ENCODE results near the gene LOXL4. TPM values are rescaled to one million over a fixed set of nuclear protein-coding genes. Genes with fewer than 3 reads are reported as not detected.

Gene LOXL4
- total and polyA plus RNA-seq, 2 donors (not counting 1 experiment from before 2014, with no cell fraction given) = 0.12 TPM; not detected in 1

GRCh38 chr10:98264378-98265065 is 3.5 kb downstream of the LOXL4 start:
- Mint-ChIP-seq H3K27me3 (peaks cover 19% of the 10 kb centered on the region), H3K27ac (no peak overlapping the region), H3K9me3 (ENCODE audit: insufficient read depth) (no peaks in the 10 kb centered on the region), H3K4me3 (no peak overlapping the region), H3K4me1 (peaks cover 8% of the 10 kb centered on the region)
- no peak for DNase-seq
- no peak for TF ChIP-seq EZH2 (IDR thresholded peaks at IDR 0.05; ENCODE audit: borderline replicate concordance, insufficient read depth, low read depth, low read length, poor library complexity, severe bottlenecking)
- no peak for TF ChIP-seq CTCF (IDR thresholded peaks at IDR 0.05)
- Histone ChIP-seq H3K9ac (ENCODE audit: low read length) (no peak overlapping the region), H3K4me1 (ENCODE audit: control insufficient read depth in 2 of 2, insufficient read depth in 2 of 2, low read length in 2 of 2) (peaks cover 5 to 11% of the 10 kb centered on the region in 2 donors), H4K20me1 (ENCODE audit: control insufficient read depth, insufficient read depth, low read length, poor library complexity, severe bottlenecking) (no peaks in the 10 kb centered on the region), H3K4me3 (ENCODE audit: control extremely low read depth in 1 of 5, extremely low read depth in 1 of 5, insufficient read depth in 1 of 5, low read depth in 2 of 5, low read length in 4 of 5) (no peak overlapping the region), H3K9me3 (ENCODE audit: control extremely low read depth in 1 of 3, control insufficient read depth in 2 of 3, insufficient read depth in 1 of 3, low read length in 2 of 3) (peaks cover 0 to 4% (median 0%) of the 10 kb centered on the region in 3 donors), H2AFZ (ENCODE audit: insufficient read depth, low read depth, low read length, poor library complexity, severe bottlenecking) (no peak overlapping the region), H3K27me3 (replicated peaks in 1 of 4; ENCODE audit: control extremely low read depth in 1 of 4, control insufficient read depth in 3 of 4, insufficient read depth in 4 of 4, low read length in 3 of 4) (peaks cover 0 to 18% (median 6%) of the 10 kb centered on the region in 4 experiments), H3K27ac (ENCODE audit: low read length in 2 of 2) (no peak overlapping the region), H3K36me3 (replicated peaks in 1 of 2; ENCODE audit: control extremely low read depth in 1 of 2, control insufficient read depth in 1 of 2, extremely low read depth in 1 of 2, insufficient read depth in 2 of 2, low read length in 1 of 2) (no peaks in the 10 kb centered on the region), H3K4me2 (replicated peaks; ENCODE audit: low read depth, low read length, poor library complexity, severe bottlenecking) (no peak overlapping the region), H3K79me2 (ENCODE audit: control insufficient read depth, insufficient read depth, low read length) (no peaks in the 10 kb centered on the region)
- intact Hi-C loops (cut with micrococcal nuclease) = no loop called here
- ChIA-PET CTCF (no interaction called here), POLR2A (no interaction called here)
- WGBS (ENCODE audit: insufficient coverage) = 100% methylated on average over 1 of the region's 12 CpGs
- no peak for ATAC-seq (ENCODE audit: low read depth)

- H3K4me1 ChIP-seq (ENCODE audit: control insufficient read depth in 2 of 2, insufficient read depth in 2 of 2, low read length in 2 of 2) = peaks cover 5% of the 10 kb centered on the region in 2 donors
- H3K4me3 Mint-ChIP-seq = no peak overlapping the region
- no peaks in the 10 kb centered on the region for H4K20me1 ChIP-seq (ENCODE audit: control insufficient read depth, insufficient read depth, low read length, poor library complexity, severe bottlenecking)
- no peak for DNase-seq
- TF ChIP-seq EZH2 (IDR thresholded peaks at IDR 0.05; ENCODE audit: borderline replicate concordance, insufficient read depth, low read depth, low read length, poor library complexity, severe bottlenecking) (no peak), CTCF (IDR thresholded peaks at IDR 0.05) (no peak)
- H3K36me3 ChIP-seq (replicated peaks in 1 of 2; ENCODE audit: control extremely low read depth in 1 of 2, control insufficient read depth in 1 of 2, extremely low read depth in 1 of 2, insufficient read depth in 2 of 2, low read length in 1 of 2) = no peaks in the 10 kb centered on the region
- no peak overlapping the region for H3K4me2 ChIP-seq (replicated peaks; ENCODE audit: low read depth, low read length, poor library complexity, severe bottlenecking)
- ATAC-seq (ENCODE audit: low read depth) = no peak
- H3K9ac ChIP-seq (ENCODE audit: low read length) = no peak overlapping the region
- no peaks in the 10 kb centered on the region for H3K9me3 Mint-ChIP-seq (ENCODE audit: insufficient read depth)
- no peak overlapping the region for H3K27ac ChIP-seq (ENCODE audit: low read length in 2 of 2)
- peaks cover 13% of the 10 kb centered on the region for H3K27me3 Mint-ChIP-seq
- CTCF ChIA-PET = interaction anchor here (1.5 to 1.6 kb wide), 2 partner anchors 9 to 205 kb away, joined by 3 to 4 read pairs; no protein-coding TSS in a partner anchor
- H3K4me1 Mint-ChIP-seq = peaks cover 4% of the 10 kb centered on the region
- intact Hi-C loops (cut with micrococcal nuclease) = no loop called here
- H3K4me3 ChIP-seq (ENCODE audit: control extremely low read depth in 1 of 5, extremely low read depth in 1 of 5, insufficient read depth in 1 of 5, low read depth in 2 of 5, low read length in 4 of 5) = no peak overlapping the region
- no peak overlapping the region for H3K27ac Mint-ChIP-seq
- POLR2A ChIA-PET = no interaction called here
- peaks cover 0 to 4% (median 0%) of the 10 kb centered on the region in 3 donors for H3K9me3 ChIP-seq (ENCODE audit: control extremely low read depth in 1 of 3, control insufficient read depth in 2 of 3, insufficient read depth in 1 of 3, low read length in 2 of 3)
- no peak overlapping the region for H2AFZ ChIP-seq (ENCODE audit: insufficient read depth, low read depth, low read length, poor library complexity, severe bottlenecking)
- peaks cover 0 to 8% (median 2%) of the 10 kb centered on the region in 4 experiments for H3K27me3 ChIP-seq (replicated peaks in 1 of 4; ENCODE audit: control extremely low read depth in 1 of 4, control insufficient read depth in 3 of 4, insufficient read depth in 4 of 4, low read length in 3 of 4)
- no peaks in the 10 kb centered on the region for H3K79me2 ChIP-seq (ENCODE audit: control insufficient read depth, insufficient read depth, low read length)
- WGBS (ENCODE audit: insufficient coverage) = no CpG with 5 or more reads among the region's 7 CpGs
These were observed 4.9 kb downstream of the LOXL4 start for GRCh38 chr10:98263088-98263487.

Data from B cell (primary cell).